ENCODE data around the gene TMEM184A. TPM values are rescaled to one million over a fixed set of nuclear protein-coding genes. Genes with fewer than 3 reads are reported as not detected.

TMEM184A gene
- polyA plus RNA-seq, 1 donor = 0.78 TPM

- DNase-seq (ENCODE audit: low read depth) = no peak
Observed at GRCh38 chr7:1539181-1539881, 16.7 kb downstream of the TMEM184A start.

- no peak for DNase-seq (ENCODE audit: low read depth)
Observed at GRCh38 chr7:1538544-1539180, 17.3 kb downstream of the TMEM184A start.

- DNase-seq (ENCODE audit: low read depth) = no peak
Observed at GRCh38 chr7:1537535-1538412, 18.2 kb downstream of the TMEM184A start.

- peak; percentile 79 for DNase-seq (ENCODE audit: low read depth)
Observed at GRCh38 chr7:1536743-1537534, 19.1 kb downstream of the TMEM184A start.

- no peak for DNase-seq (ENCODE audit: low read depth)
Observed at GRCh38 chr7:1536455-1536742, 19.6 kb downstream of the TMEM184A start.

GRCh38 chr7:1535701-1536454 is 20.1 kb downstream of the TMEM184A start:
- no peak for DNase-seq (ENCODE audit: low read depth)

- DNase-seq (ENCODE audit: low read depth) = no peak
Observed at GRCh38 chr7:1535100-1535458, 20.9 kb downstream of the TMEM184A start.

- no peak for DNase-seq (ENCODE audit: low read depth)
Observed at GRCh38 chr7:1534330-1535099, 21.5 kb downstream of the TMEM184A start.

GRCh38 chr7:1533547-1534329 is 22.3 kb downstream of the TMEM184A start:
- DNase-seq (ENCODE audit: low read depth) = no peak

GRCh38 chr7:1533255-1533546 is 22.8 kb downstream of the TMEM184A start:
- DNase-seq (ENCODE audit: low read depth) = no peak

- DNase-seq (ENCODE audit: low read depth) = no peak
Observed at GRCh38 chr7:1532456-1533254, 23.4 kb downstream of the TMEM184A start.

- no peak for DNase-seq (ENCODE audit: low read depth)
Observed at GRCh38 chr7:1531979-1532455, 24.0 kb downstream of the TMEM184A start.

- no peak for DNase-seq (ENCODE audit: low read depth)
Observed at GRCh38 chr7:1531263-1531978, 24.6 kb downstream of the TMEM184A start.

GRCh38 chr7:1530946-1531262 is 25.1 kb downstream of the TMEM184A start:
- DNase-seq (ENCODE audit: low read depth) = no peak

- DNase-seq (ENCODE audit: low read depth) = no peak
Observed at GRCh38 chr7:1529383-1530116, 26.5 kb downstream of the TMEM184A start.

- DNase-seq (ENCODE audit: low read depth) = no peak
Observed at GRCh38 chr7:1526271-1526754, 29.7 kb downstream of the TMEM184A start.

GRCh38 chr7:1525409-1525808 is 30.6 kb downstream of the TMEM184A start:
- DNase-seq (ENCODE audit: low read depth) = no peak

GRCh38 chr7:1523844-1524243 is 32.2 kb downstream of the TMEM184A start:
- no peak for DNase-seq (ENCODE audit: low read depth)

Measured in forelimb muscle (tissue), 1 donor.